Hindlimb muscle (tissue), 1 donor: ENCODE measurements around the gene ZBED3. TPM values are rescaled to one million over a fixed set of nuclear protein-coding genes. Genes with fewer than 3 reads are reported as not detected.
A peak's percentile ranks its signal among the peaks of the same experiment; 100 is the strongest.

Experiments used
- DNase-seq: peaks from one replicate; pipeline ENCODE4 v3.0.0-alpha.2; 2013
- polyA plus RNA-seq: library from polyadenylated mRNA; unstranded; fragments of 120-200 nt; gene quantifications from one replicate; pipeline ENCODE4 v1.2.1, GENCODE V29; 2013; ENCODE audit not compliant: insufficient read length

Gene ZBED3
- polyA plus RNA-seq, 1 donor, result 7.4 TPM

DNA sequence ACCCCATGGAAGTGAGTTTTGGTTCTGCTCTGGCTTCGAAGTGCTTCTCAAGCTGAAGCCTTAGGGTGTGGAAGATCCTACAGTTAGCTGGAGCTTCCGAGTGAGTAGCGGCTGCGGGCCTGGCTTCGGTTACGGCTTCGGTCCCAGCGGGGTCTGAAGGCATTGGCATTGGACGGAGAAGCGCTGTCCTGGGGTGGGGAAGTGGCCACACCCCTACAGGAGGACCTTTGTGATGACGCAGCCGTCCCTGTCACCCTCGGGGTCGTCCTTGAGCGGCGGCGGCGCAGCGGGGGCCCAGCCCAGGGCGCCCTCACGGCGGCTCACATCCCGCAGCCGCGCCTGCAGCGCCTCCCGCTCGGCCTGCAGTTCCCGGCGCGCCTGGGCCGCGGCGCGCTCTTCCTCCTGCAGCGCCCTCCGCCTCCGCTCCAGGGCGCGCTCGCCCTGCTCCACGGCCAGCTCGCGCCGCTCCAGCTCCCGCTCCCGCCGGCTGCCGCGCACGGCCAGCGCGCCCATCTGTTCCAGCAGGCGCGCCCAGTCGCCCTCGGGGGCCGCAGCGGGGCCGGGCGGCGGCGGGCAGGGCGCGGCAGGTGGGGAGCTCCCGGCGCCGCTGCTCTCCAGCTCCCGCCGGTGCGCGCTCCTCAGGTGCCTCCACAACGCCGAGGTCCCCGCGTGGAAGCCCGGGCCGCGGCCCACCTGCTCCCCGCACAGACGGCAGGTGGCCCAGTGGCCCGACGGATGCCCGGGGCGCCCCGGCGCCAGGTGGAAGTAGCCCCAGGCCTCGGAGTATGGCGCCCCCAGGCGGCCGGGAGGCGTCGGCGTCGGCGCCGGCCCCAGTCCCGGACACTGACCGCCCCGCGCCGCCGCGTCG, 9.9 kb downstream of the ZBED3 start:
- DNase-seq, result peak; percentile 81

DNA sequence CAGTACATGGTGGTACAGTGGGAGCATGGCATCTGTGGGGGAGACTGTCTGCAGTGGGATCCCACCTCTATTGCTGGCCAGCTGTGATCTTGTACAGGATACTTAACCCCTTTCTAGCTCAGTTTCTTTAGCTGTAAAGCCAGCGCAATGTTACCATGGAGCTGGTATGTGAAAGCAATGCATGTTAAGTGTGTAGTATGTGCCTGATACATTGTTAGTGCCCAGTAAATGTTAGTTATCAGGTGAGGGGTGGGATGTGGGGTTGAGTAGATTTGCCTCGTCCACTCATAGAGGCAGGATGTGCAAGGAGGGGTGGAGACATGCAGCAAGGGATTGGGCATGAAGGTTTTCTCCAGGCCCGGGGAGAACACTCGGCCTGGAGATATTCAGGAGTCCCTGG, 12.3 kb downstream of the ZBED3 start:
- DNase-seq, result no peak

DNA sequence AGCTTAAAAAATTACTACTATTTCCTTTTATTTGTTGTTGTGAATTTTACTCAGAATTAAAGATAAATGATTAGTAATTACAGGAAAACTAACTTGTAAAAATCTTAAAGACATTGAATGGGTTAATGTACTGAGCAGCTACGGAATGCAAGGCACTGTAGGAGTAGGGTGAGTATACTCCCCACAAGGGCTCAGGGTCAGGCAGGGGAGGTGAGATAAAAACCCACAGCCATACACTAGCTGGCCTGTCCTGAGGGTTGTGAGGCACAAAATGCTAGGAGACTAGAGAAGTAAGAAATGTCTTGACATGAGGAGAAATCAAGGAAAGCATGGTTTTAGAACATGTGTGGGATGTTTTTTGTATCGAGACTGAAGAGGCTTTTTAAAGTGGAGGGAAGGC, 13.4 kb downstream of the ZBED3 start:
- DNase-seq, result no peak

- no peak for DNase-seq
These were observed 20.2 kb downstream of the ZBED3 start for GRCh38 chr5:77066823-77067442.

GRCh38 chr5:77066184-77066583, 20.9 kb downstream of the ZBED3 start:
- DNase-seq, result no peak

DNA sequence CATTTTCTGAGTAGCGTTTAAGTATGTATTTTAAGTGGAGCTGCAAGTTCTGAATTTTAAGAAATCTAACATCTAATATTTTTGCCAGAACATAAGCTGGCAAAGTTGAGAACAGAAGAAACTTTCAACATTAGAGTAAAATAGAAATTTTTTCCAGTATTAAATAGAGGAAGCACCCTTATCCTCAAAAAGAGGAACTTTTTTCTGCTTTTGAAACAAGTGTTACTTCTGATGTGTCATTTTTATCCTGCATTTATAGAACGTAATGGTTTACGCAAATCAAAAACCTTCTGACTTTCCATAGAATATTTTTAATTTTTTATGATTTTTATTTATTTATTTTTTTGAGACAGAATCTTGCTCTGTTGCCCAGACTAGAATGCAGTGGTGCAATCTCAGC, 21.8 kb downstream of the ZBED3 start:
- no peak for DNase-seq

- DNase-seq, result no peak
These were observed 23.0 kb downstream of the ZBED3 start for GRCh38 chr5:77064040-77064439.

DNA sequence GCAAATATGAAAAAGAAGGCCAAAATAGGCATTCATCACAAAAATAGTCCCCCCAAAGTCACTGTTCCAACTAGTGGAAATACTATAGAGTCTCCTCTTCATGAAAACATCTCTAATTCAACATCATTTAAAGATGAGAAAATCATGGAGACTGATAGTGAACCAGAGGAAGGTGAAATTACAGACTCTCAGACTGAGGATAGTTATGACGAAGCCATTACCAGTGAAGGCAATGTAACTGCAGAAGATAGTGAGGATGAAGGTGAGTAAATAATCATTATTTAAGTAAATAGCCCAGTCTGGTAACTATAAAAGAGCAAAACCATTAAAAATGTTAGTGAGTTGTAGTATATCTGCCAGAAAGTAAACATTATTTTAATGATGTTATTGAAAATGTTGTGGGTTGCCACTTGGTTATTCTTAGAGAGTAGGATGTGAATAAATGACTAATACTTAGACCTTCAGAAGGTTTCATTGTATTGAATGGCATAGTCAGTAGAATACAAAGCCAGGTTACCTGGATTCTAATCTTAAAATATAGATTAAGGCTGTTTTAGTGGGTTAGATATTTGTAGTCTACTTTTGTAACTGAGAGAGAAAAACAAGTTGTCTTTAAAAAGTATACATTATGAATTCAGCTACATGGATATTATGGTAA, 40.5 kb downstream of the ZBED3 start:
- DNase-seq, result no peak

- no peak for DNase-seq
These were observed 51.1 kb downstream of the ZBED3 start for GRCh38 chr5:77035950-77036349.

DNA sequence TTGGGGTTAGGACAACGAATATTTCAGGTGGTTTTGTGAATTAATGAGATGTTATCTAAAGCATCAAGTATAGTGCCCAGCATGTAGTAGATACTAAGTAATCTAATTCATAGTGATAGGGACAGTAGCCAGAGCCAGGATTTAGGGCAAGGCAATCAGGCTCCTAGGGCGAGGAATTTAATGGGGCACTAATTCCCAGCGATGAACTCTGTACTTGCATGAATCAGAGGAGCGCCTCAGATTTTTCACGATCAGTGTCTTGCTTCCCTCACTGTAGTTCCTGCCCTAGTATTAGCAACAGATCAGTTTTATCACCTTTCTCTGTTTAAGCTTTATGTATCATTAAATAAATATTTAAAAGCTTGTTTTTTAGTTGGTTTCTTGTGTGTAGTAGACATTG, 53.7 kb downstream of the ZBED3 start:
- DNase-seq, result no peak

- DNase-seq, result no peak
These were observed 54.5 kb downstream of the ZBED3 start for GRCh38 chr5:77032635-77033034.

DNA sequence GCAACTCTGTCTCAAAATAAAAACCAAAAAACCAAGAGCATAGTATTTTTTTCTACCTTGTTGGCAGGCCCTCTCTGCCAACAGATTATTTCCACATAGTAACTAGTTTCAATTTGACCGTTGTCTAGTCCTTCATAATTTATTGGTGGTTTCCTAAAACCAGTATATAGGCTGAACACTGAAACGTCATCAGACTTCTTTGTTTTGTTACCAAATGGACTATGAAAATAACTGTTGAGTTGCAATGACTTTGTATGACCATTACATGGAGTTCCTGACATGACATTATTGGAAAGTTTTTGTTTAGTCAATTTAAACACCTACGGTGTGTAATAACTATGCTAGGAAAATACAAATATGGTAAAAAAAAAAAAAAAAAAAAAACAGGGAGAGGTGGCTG, 55.2 kb downstream of the ZBED3 start:
- DNase-seq, result no peak

DNA sequence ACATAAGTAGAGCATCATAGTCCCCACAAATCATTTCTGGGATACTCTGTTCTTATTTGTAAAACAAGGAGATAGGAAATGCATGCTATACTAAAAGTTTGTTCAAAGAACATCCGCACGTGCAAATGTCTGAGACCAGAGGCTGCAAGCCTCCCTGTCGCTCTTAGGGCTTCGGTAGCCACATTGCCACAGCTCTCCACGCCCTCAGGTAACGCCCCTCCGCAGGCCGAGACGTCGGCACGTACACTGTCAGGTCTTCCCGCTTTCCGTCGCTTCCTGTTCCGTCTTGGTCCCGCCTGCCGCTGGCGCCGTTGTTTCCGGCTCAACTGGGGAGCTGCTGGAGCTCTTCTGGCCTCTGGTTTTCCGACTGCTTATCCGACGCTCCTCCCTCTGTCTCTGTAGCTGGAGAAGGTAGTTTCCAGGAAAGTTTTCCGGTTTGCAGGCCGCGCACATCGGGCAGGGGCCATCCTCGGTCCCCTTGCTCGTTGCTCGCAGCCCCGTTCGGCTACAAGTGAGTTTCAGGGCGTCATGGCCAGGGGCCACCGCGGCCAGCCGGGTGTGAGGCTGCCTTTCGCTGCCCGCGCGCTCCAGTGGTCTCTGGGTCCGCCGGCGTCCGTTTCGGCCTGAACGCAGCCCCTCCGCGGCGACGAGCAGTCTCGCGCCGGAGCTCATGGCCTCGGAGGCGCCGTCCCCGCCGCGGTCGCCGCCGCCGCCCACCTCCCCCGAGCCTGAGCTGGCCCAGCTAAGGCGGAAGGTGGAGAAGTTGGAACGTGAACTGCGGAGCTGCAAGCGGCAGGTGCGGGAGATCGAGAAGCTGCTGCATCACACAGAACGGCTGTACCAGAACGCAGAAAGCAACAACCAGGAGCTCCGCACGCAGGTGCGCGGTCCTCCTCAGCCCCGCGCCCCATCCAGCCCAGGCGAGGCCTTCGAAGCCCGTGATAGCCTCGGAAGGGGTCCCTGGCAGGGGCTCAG, 56.7 kb downstream of the ZBED3 start, which contains the start of gene AGGF1:
AGGF1 (plus strand) TSS at position 308 of the 975 bp plus-strand sequence; CDS start at position 671, 363 bp downstream.
- DNase-seq, result peak; percentile 93

DNA sequence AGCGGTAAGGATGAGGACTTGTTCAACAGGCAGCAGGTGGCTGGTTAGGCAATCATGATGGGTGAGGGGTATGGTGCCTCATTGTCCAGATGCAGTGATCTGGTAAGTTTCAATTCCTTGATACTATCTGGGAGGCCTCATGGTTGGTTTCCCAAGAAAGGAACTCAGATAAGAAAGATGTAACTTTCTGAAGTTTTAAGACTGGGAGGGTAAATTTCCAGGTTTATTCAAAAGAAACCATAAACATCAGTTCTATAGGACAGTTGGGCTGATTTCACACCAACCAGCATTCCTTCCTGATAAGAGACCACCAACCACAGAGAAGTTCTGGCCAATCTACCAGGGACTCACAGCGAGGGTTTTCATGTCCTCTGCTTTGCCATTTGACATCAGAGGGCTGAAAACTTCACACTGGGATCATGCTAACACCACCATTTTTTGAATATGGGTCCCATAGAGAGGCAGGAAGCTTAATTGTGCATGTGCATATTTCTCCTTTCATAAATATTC, 57.7 kb downstream of the ZBED3 start:
- no peak for DNase-seq

DNA sequence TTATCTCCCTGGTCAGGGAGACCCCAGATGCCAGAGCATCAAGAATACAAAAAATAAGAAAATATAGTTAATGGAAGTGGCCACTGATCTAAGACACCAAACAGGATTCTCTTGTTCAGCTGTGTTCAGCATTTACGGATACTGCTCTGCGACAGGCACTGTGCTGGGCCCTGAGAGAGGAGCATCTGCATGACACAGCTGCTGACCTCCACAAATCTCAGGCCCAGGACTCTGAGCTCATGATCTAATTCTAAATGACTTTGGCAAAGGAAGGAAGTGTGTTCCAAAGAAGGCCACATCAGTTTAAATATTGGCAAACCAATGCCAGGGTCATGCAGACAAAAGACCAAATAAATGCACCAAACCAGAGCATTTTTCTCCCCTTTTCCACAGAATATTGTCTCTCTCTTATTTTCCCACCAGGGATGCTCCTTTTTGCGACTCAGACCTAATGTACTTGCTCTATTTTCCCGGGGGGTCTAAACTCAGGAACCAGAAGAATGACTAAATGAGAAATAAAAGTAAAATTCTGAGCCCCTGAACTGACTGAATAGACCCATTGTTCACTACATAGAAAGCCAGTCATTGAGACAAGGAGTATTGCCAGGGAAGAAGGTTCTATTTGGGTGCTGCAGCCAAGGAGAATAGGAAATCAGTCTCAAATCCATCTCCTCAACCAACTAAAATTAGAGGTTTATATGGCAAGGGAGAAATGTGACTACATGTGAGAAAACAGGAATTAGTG, 58.3 kb downstream of the ZBED3 start:
- DNase-seq, result no peak

GRCh38 chr5:77024490-77024889, 62.6 kb downstream of the ZBED3 start:
- no peak for DNase-seq

DNA sequence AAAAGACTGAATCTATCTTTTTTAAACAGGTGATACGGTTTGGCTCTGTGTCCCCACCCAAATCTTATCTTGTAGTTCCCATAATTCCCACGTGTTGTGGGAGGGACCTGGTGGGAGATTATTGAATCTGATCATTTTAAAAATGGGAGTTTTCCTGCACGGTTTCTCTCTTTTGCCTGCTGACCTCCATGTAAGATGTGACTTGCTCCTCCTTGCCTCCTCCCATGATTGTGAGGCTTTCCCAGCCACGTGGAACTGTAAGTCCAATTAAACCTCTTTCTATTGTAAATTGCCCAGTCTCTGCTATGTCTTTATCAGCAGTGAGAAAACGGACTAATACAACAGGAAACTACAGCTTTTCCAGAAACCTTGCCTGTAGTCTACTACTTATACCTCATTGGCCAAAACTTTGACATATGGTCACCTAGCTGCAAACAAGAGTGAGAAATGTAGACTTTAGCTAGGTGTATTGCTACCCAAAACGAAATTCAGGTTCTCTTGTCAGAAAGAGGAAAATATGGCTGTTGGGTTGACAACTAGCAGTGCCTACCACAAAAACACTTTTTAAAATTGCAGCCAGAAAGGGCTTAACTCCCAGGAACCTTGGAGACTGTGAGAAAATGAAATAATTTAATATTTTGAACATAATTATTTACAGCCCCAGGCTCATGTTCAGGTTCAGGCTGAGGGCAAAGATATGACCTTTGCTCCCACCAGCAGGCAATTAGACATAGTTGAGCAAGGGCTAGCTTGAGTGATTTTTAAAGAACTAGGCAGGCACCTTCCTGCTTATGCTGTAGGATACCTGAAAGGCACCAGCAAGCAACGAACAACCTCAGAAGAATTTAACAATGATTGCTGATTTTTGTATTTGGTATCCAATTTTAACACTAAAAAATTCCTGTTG, 64.3 kb downstream of the ZBED3 start:
- no peak for DNase-seq
